Lower leg skin (tissue), 4 donors: ENCODE data around the gene CMC1. TPM values are rescaled to one million over a fixed set of nuclear protein-coding genes. Genes with fewer than 3 reads are reported as not detected.

ENCODE experiments used
- DNase-seq, 2 donors: peaks; one replicate each; pipeline ENCODE4 v3.0.0-alpha.2; 2019; ENCODE audit warnings: low spot score in 2 of 2
- H3K4me3 ChIP-seq: fragments of 200-600 bp; sonication (generic); 2 replicates; pipeline ENCODE4 v1.5.1; 2017; ENCODE audit warnings: mild to moderate bottlenecking, low read depth; ENCODE audit not compliant: poor library complexity, severe bottlenecking
- CTCF ChIP-seq, 3 donors: fragments of 450-650 bp; IDR thresholded peaks; one replicate each; pipeline ENCODE4 v1.5.1; 2016; ENCODE audit warnings: antibody characterized with exemption in 3 of 3, mild to moderate bottlenecking in 3 of 3, moderate library complexity in 2 of 3
- POLR2A ChIP-seq, 2 donors: fragments of 450-650 bp; IDR thresholded peaks; one replicate each; pipeline ENCODE4 v1.6.1; 2016 to 2017; ENCODE audit warnings: antibody characterized with exemption in 2 of 2, mild to moderate bottlenecking in 1 of 2, moderate library complexity in 1 of 2
- WGBS, 2 donors: methylation state at CpG; one replicate each; pipeline ENCODE4 v1.1.5; 2018; 5-methylcytosine and 5-hydroxymethylcytosine counted together
- intact Hi-C: fragments of 100-400 bp; cut with DNase I; formaldehyde crosslinking; loops from one replicate; pipeline ENCODE4 v1.15.0; 2023; ENCODE audit warnings: low total_unique reads
- total RNA-seq, 4 donors: library from RNA; depleted of rRNA; stranded (reverse); fragments of >200 nt; gene quantifications; one replicate each; pipeline ENCODE4 v1.1.0, GENCODE V29; 2016

CMC1 gene
- total RNA-seq, 4 donors from 2014 or later = 2.4 to 8.4 (median 5.9) TPM

GRCh38 chr3:28218917-28219198, 22.6 kb upstream of the CMC1 start:
- H3K4me3 ChIP-seq = no peak overlapping the region
- intact Hi-C loops = no loop called here
- DNase-seq = no peak
- TF ChIP-seq POLR2A (IDR thresholded peaks at IDR 0.05) = no peak
- no peak for TF ChIP-seq CTCF (IDR thresholded peaks at IDR 0.05)

- no peak for DNase-seq
- WGBS, 2 donors = 87% methylated on average over 4 of the region's 4 CpGs
- intact Hi-C loops = no loop called here
- TF ChIP-seq POLR2A (IDR thresholded peaks at IDR 0.05) = no peak
- TF ChIP-seq CTCF (IDR thresholded peaks at IDR 0.05) = no peak
- no peak overlapping the region for H3K4me3 ChIP-seq
Measured at GRCh38 chr3:28224430-28224829, 17.0 kb upstream of the CMC1 start.

- TF ChIP-seq CTCF (IDR thresholded peaks at IDR 0.05) = no peak
- no peak for TF ChIP-seq POLR2A (IDR thresholded peaks at IDR 0.05)
- H3K4me3 ChIP-seq = no peak overlapping the region
- intact Hi-C loops = no loop called here
- no peak for DNase-seq
- 90 to 91% methylated on average over 3 of the region's 3 CpGs for WGBS, 2 donors
Measured at GRCh38 chr3:28226020-28226419, 15.4 kb upstream of the CMC1 start.

GRCh38 chr3:28228623-28229022, 12.8 kb upstream of the CMC1 start:
- 93 to 94% methylated on average over 5 of the region's 5 CpGs for WGBS, 2 donors
- intact Hi-C loops = no loop called here
- H3K4me3 ChIP-seq = no peak overlapping the region
- DNase-seq = no peak
- TF ChIP-seq CTCF (IDR thresholded peaks at IDR 0.05) (no peak), POLR2A (IDR thresholded peaks at IDR 0.05) (no peak)

- DNase-seq = no peak
- no peak for TF ChIP-seq CTCF (IDR thresholded peaks at IDR 0.05)
- TF ChIP-seq POLR2A (IDR thresholded peaks at IDR 0.05) = no peak
- H3K4me3 ChIP-seq = no peak overlapping the region
- intact Hi-C loops = no loop called here
Measured at GRCh38 chr3:28232659-28233058, 8.8 kb upstream of the CMC1 start.

GRCh38 chr3:28234454-28234853, 7.0 kb upstream of the CMC1 start:
- no peak overlapping the region for H3K4me3 ChIP-seq
- no peak for TF ChIP-seq CTCF (IDR thresholded peaks at IDR 0.05)
- TF ChIP-seq POLR2A (IDR thresholded peaks at IDR 0.05) = no peak
- intact Hi-C loops = no loop called here

More at GRCh38 chr3:28234454-28234853, 7.0 kb upstream of the CMC1 start:
- DNase-seq = no peak
